ENCODE results near the gene CWC22.

DNA sequence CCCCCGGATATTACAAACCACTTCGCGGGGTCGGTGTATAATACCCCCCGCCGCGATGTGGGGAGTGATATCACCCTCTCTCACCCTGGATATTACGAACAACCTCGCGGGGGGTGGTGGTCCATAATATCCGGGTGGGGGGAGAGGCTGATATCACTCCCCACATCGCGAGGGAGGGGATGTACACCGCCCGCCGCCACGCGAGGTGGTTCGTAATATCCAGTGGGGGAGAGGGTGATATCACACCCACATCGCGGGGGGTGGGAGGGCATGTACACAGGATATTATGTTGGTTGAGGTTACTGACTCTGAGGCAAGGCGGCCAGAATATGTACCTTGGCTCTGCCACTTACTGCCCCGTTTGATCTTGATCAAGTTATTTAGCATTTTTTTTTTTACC is 14.8 kb upstream of the CWC22 start:
- TF ChIP-seq, protein P1, sequence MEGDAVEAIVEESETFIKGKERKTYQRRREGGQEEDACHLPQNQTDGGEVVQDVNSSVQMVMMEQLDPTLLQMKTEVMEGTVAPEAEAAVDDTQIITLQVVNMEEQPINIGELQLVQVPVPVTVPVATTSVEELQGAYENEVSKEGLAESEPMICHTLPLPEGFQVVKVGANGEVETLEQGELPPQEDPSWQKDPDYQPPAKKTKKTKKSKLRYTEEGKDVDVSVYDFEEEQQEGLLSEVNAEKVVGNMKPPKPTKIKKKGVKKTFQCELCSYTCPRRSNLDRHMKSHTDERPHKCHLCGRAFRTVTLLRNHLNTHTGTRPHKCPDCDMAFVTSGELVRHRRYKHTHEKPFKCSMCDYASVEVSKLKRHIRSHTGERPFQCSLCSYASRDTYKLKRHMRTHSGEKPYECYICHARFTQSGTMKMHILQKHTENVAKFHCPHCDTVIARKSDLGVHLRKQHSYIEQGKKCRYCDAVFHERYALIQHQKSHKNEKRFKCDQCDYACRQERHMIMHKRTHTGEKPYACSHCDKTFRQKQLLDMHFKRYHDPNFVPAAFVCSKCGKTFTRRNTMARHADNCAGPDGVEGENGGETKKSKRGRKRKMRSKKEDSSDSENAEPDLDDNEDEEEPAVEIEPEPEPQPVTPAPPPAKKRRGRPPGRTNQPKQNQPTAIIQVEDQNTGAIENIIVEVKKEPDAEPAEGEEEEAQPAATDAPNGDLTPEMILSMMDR (conservative IDR thresholded peaks at IDR 0.05; ENCODE audit: low read depth, low read length), result no peak
- no peak for TF ChIP-seq EZH2 (IDR thresholded peaks at IDR 0.05; ENCODE audit: low read length, unreplicated experiment)

Measured in PC-3 (cell line).